Measurements from ENCODE around the gene CAMSAP2. TPM values are rescaled to one million over a fixed set of nuclear protein-coding genes. Genes with fewer than 3 reads are reported as not detected.

Gene CAMSAP2
- total RNA-seq, 1 donor: 55.7 TPM

- H3K4me3 ChIP-seq (ENCODE audit: low read depth, low read length): no peak overlapping the region
- TF ChIP-seq, protein P1, sequence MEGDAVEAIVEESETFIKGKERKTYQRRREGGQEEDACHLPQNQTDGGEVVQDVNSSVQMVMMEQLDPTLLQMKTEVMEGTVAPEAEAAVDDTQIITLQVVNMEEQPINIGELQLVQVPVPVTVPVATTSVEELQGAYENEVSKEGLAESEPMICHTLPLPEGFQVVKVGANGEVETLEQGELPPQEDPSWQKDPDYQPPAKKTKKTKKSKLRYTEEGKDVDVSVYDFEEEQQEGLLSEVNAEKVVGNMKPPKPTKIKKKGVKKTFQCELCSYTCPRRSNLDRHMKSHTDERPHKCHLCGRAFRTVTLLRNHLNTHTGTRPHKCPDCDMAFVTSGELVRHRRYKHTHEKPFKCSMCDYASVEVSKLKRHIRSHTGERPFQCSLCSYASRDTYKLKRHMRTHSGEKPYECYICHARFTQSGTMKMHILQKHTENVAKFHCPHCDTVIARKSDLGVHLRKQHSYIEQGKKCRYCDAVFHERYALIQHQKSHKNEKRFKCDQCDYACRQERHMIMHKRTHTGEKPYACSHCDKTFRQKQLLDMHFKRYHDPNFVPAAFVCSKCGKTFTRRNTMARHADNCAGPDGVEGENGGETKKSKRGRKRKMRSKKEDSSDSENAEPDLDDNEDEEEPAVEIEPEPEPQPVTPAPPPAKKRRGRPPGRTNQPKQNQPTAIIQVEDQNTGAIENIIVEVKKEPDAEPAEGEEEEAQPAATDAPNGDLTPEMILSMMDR (IDR thresholded peaks at IDR 0.05; ENCODE audit: insufficient read depth, low read depth, low read length): no peak
- DNase-seq (ENCODE audit: low read depth): no peak
Measured at GRCh38 chr1:200899015-200899386, 160.3 kb downstream of the CAMSAP2 start.

DNA sequence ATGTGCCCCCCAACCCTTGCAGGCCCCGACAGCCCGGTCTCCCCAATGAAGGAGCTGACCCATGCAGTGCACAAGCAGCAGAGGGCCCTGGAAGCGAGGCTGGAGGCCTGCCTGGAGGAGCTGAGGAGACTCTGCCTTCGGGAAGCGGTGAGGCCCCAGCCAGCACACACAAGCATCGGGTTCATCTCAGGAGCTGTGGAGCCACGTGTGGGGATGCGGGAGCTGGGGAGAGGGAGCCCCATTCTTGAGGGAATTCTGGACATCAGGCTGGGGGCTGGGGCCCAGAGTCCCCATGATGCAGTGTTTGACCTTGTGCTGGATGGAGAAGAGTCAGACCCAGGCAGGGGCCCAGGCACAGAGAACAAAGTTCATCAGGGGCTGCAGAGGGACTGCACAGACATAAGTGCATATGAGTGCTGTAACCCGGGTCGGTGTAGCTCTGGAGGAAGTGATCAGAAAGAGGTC, 160.8 kb downstream of the CAMSAP2 start:
- TF ChIP-seq, protein P1 (IDR thresholded peaks at IDR 0.05; ENCODE audit: insufficient read depth, low read depth, low read length): no peak
- H3K4me3 ChIP-seq (ENCODE audit: low read depth, low read length): no peak overlapping the region
- no peak for DNase-seq (ENCODE audit: low read depth)

GRCh38 chr1:200899954-200900867, 161.5 kb downstream of the CAMSAP2 start:
- TF ChIP-seq, protein P1 (IDR thresholded peaks at IDR 0.05; ENCODE audit: insufficient read depth, low read depth, low read length): no peak
- no peak for DNase-seq (ENCODE audit: low read depth)
- no peak overlapping the region for H3K4me3 ChIP-seq (ENCODE audit: low read depth, low read length)

DNA sequence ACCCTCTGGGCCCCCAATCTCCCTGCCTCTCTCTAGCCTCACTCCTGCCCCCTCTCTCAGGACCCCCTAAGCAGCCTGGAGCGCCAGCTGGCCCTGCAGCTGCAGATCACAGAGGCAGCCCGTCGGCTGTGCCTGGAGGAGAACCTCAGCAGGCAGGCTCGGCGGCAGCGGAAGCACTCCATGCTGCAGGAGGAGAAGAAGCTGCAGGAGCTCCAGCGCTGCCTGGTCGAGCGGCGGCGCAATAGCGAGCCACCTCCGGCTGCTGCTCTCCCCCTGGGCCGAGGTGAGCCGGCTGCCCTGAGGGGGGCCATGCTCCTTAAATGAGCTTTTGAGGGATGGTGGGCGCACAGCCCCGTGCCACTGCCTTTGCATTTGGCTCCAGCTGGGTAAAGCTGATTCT, 162.2 kb downstream of the CAMSAP2 start:
- DNase-seq (ENCODE audit: low read depth): no peak
- TF ChIP-seq, protein P1 (IDR thresholded peaks at IDR 0.05; ENCODE audit: insufficient read depth, low read depth, low read length): no peak
- no peak overlapping the region for H3K4me3 ChIP-seq (ENCODE audit: low read depth, low read length)

- no peak overlapping the region for H3K4me3 ChIP-seq (ENCODE audit: low read depth, low read length)
- no peak for DNase-seq (ENCODE audit: low read depth)
- TF ChIP-seq, protein P1 (IDR thresholded peaks at IDR 0.05; ENCODE audit: insufficient read depth, low read depth, low read length): no peak
Measured at GRCh38 chr1:200901350-200901749, 162.7 kb downstream of the CAMSAP2 start.

GRCh38 chr1:200901796-200902444, 163.2 kb downstream of the CAMSAP2 start:
- no peak overlapping the region for H3K4me3 ChIP-seq (ENCODE audit: low read depth, low read length)
- DNase-seq (ENCODE audit: low read depth): no peak
- TF ChIP-seq, protein P1 (IDR thresholded peaks at IDR 0.05; ENCODE audit: insufficient read depth, low read depth, low read length): no peak
